ENCODE measurements around the gene CNNM2. TPM values are rescaled to one million over a fixed set of nuclear protein-coding genes. Genes with fewer than 3 reads are reported as not detected.

Gene CNNM2
- total RNA-seq, 1 donor from 2014 or later: 14.3 TPM

DNA sequence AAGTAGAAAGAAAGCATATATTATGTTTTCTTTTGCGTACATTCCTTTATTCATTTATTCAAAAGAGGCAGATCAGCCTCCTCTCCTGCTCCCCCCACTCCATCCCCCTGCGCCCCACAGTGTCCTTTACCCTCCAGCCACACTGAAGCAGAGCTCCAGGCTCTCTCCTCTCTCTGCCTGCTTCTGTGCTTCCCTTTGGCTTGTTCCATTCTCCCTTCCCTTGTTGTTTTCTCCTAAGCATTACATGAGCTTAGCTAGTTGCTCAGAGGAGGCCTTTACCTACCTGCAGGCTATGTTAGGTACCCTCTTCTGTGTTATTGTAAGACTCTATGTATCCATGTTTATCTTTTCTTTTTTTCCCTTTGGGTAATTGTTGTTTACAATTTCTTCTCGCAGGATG, 27.4 kb downstream of the CNNM2 start:
- Mint-ChIP-seq H3K4me1 (ENCODE audit: low read depth, unreplicated experiment) (peaks cover 31% of the 10 kb centered on the region), H3K4me3 (ENCODE audit: unreplicated experiment) (no peak overlapping the region), H3K36me3 (ENCODE audit: unreplicated experiment) (no peaks in the 10 kb centered on the region), H3K27me3 (ENCODE audit: unreplicated experiment) (no peaks in the 10 kb centered on the region), H3K9me3 (ENCODE audit: unreplicated experiment) (no peaks in the 10 kb centered on the region), H3K27ac (ENCODE audit: unreplicated experiment) (peak overlapping the region; percentile 1)
- TF ChIP-seq, protein P1, sequence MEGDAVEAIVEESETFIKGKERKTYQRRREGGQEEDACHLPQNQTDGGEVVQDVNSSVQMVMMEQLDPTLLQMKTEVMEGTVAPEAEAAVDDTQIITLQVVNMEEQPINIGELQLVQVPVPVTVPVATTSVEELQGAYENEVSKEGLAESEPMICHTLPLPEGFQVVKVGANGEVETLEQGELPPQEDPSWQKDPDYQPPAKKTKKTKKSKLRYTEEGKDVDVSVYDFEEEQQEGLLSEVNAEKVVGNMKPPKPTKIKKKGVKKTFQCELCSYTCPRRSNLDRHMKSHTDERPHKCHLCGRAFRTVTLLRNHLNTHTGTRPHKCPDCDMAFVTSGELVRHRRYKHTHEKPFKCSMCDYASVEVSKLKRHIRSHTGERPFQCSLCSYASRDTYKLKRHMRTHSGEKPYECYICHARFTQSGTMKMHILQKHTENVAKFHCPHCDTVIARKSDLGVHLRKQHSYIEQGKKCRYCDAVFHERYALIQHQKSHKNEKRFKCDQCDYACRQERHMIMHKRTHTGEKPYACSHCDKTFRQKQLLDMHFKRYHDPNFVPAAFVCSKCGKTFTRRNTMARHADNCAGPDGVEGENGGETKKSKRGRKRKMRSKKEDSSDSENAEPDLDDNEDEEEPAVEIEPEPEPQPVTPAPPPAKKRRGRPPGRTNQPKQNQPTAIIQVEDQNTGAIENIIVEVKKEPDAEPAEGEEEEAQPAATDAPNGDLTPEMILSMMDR (IDR thresholded peaks at IDR 0.05; ENCODE audit: partially characterized antibody, unreplicated experiment): no peak
- DNase-seq: no peak

DNA sequence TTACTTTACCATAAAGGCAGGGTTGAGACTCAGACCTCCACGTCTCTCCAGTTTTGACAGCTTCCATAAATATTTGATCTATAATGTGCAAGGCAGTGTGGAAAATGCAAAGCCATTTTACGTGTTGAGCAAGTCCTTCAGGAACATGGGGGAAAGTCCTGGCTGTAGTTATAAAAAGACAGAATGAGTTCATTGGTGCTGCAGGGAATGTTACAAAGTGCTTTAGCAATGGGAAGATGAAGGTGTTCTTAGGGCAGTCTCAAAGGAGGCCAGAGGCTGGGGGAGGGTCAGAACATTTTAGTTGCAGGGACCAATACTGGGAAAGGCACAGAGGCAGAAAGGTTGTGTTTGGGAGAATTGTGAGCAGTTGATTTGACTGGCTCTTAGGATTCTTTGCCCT, 27.9 kb downstream of the CNNM2 start:
- peak overlapping the region; percentile 1 for H3K4me3 Mint-ChIP-seq (ENCODE audit: unreplicated experiment)
- no peaks in the 10 kb centered on the region for H3K36me3 Mint-ChIP-seq (ENCODE audit: unreplicated experiment)
- TF ChIP-seq, protein P1 (IDR thresholded peaks at IDR 0.05; ENCODE audit: partially characterized antibody, unreplicated experiment): no peak
- H3K9me3 Mint-ChIP-seq (ENCODE audit: unreplicated experiment): no peaks in the 10 kb centered on the region
- peaks cover 31% of the 10 kb centered on the region for H3K4me1 Mint-ChIP-seq (ENCODE audit: low read depth, unreplicated experiment)
- peak overlapping the region; percentile 1 for H3K27ac Mint-ChIP-seq (ENCODE audit: unreplicated experiment)
- no peaks in the 10 kb centered on the region for H3K27me3 Mint-ChIP-seq (ENCODE audit: unreplicated experiment)
- DNase-seq: no peak

DNA sequence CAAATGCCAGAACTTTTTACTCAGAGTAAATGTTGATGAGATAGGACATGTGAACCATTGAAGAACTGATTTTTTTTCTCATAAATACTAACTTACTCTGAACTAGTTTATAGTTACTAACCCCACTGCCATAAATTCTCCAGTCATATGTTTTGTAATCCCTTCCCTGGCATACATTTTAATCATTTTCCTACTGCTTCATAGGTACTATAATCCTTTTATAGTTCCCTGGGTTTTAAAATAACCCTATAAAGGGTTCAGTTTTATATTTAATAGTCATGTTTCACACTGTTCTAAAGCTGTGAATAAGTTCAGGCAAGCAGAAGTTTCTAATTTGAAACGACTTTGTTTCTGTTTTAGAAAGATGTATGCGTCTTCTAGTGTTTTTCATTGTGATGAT, 28.9 kb downstream of the CNNM2 start:
- Mint-ChIP-seq H3K27me3 (ENCODE audit: unreplicated experiment) (no peaks in the 10 kb centered on the region), H3K36me3 (ENCODE audit: unreplicated experiment) (no peaks in the 10 kb centered on the region), H3K27ac (ENCODE audit: unreplicated experiment) (no peak overlapping the region), H3K4me1 (ENCODE audit: low read depth, unreplicated experiment) (peaks cover 31% of the 10 kb centered on the region), H3K9me3 (ENCODE audit: unreplicated experiment) (no peaks in the 10 kb centered on the region), H3K4me3 (ENCODE audit: unreplicated experiment) (peak overlapping the region; percentile 6)
- DNase-seq: no peak
- TF ChIP-seq, protein P1 (IDR thresholded peaks at IDR 0.05; ENCODE audit: partially characterized antibody, unreplicated experiment): no peak

DNA sequence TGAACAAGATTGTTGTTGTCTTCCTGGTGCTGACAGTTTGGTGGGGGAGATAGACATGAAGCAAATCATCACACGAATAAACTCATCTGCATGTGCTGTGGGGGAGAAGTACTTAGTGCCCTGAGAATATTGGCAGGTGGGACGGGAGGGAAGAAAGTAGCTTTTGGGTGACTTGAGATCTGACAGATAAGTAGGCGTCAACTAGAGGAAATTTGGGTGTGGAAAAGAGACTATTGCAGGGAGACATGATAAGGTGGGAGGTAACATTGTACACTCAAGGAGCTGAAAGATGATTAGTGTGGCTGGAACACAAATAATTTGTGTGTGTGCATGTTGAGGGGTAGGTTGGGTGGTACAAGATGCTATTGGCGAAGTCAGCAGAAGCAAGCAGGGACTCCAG, 30.1 kb downstream of the CNNM2 start:
- Mint-ChIP-seq H3K36me3 (ENCODE audit: unreplicated experiment) (no peaks in the 10 kb centered on the region), H3K4me1 (ENCODE audit: low read depth, unreplicated experiment) (peaks cover 31% of the 10 kb centered on the region), H3K9me3 (ENCODE audit: unreplicated experiment) (no peaks in the 10 kb centered on the region), H3K27me3 (ENCODE audit: unreplicated experiment) (no peaks in the 10 kb centered on the region), H3K4me3 (ENCODE audit: unreplicated experiment) (no peak overlapping the region), H3K27ac (ENCODE audit: unreplicated experiment) (no peak overlapping the region)
- no peak for DNase-seq
- TF ChIP-seq, protein P1 (IDR thresholded peaks at IDR 0.05; ENCODE audit: partially characterized antibody, unreplicated experiment): no peak

DNA sequence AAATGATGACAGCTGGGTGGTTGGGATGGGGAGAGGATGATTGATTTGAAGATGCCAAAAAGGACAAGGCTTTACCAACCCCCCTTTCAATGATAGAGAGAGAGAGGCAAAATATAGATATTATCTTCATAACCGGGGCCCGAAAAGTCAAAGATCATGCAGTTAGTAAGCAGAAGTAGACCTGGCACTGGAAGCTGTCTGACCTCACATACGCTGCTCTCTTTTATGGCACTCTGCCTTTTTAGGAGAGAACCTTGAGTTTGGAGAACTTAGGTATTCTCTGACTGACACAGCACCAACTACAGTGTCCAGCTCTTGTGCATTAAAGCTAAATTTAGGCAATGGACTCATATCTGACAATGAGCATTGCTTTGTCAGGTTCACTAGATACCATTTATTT, 30.7 kb downstream of the CNNM2 start:
- TF ChIP-seq, protein P1 (IDR thresholded peaks at IDR 0.05; ENCODE audit: partially characterized antibody, unreplicated experiment): no peak
- no peak for DNase-seq
- Mint-ChIP-seq H3K9me3 (ENCODE audit: unreplicated experiment) (no peaks in the 10 kb centered on the region), H3K27me3 (ENCODE audit: unreplicated experiment) (no peaks in the 10 kb centered on the region), H3K4me3 (ENCODE audit: unreplicated experiment) (no peak overlapping the region), H3K27ac (ENCODE audit: unreplicated experiment) (no peak overlapping the region), H3K4me1 (ENCODE audit: low read depth, unreplicated experiment) (peaks cover 31% of the 10 kb centered on the region), H3K36me3 (ENCODE audit: unreplicated experiment) (no peaks in the 10 kb centered on the region)

All from glutamatergic neuron (in vitro differentiated cells).